22Rv1 (cell line): ENCODE data around the gene PARP15.

ENCODE experiments used
- ZFX ChIP-seq: fragments of 450-650 bp; IDR thresholded peaks from 2 replicates; pipeline ENCODE4 v1.6.1; 2017; ENCODE audit warnings: antibody characterized with exemption, borderline replicate concordance
- TF ChIP-seq, protein P1 (sequence below): fragments of 450-650 bp; IDR thresholded peaks from 2 replicates; pipeline ENCODE4 v1.5.1; 2017; ENCODE audit warnings: mild to moderate bottlenecking

DNA sequence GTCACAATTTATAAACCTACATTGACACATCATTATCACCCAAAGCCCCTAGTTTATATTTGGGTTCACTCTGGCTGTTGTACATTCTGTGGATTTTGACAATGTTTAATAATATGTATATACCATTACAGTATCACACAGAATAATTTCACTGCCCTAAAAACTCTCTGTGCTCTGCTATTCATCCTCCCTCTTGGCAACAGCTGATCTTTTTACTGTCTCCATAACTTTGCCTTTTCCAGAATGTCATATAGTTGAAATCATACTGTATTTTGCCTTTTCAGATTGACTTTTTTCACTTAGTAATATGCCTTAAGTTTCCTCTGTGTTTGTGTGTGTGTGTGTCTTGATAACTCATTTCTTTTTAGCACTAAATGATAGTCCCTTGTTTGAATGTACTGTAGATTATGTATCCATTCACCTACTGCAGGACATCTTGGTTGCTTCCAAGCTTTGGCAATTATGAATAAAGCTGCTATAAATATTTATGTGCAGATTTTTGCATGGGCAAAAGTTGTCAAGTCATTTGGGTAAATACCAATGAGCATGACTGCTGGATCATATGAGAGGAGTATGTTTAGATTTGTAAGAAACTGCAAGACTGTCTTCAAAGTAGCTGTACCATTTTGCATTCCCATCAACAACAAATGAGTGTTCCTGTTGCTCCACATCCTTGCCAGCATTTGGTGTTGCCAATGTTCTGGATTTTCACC lies 9.5 kb downstream of the PARP15 start:
- TF ChIP-seq, protein P1, sequence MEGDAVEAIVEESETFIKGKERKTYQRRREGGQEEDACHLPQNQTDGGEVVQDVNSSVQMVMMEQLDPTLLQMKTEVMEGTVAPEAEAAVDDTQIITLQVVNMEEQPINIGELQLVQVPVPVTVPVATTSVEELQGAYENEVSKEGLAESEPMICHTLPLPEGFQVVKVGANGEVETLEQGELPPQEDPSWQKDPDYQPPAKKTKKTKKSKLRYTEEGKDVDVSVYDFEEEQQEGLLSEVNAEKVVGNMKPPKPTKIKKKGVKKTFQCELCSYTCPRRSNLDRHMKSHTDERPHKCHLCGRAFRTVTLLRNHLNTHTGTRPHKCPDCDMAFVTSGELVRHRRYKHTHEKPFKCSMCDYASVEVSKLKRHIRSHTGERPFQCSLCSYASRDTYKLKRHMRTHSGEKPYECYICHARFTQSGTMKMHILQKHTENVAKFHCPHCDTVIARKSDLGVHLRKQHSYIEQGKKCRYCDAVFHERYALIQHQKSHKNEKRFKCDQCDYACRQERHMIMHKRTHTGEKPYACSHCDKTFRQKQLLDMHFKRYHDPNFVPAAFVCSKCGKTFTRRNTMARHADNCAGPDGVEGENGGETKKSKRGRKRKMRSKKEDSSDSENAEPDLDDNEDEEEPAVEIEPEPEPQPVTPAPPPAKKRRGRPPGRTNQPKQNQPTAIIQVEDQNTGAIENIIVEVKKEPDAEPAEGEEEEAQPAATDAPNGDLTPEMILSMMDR, result no peak
- no peak for TF ChIP-seq ZFX
